Chondrocyte (in vitro differentiated cells): Measurements from ENCODE around the gene MAD2L1. TPM values are rescaled to one million over a fixed set of nuclear protein-coding genes. Genes with fewer than 3 reads are reported as not detected.
A peak's percentile ranks its signal among the peaks of the same experiment; 100 is the strongest.

Experiments used
- DNase-seq: peaks from one replicate; pipeline ENCODE4 v3.0.0; 2021; ENCODE audit warnings: mixed read lengths, low spot score
- H3K27ac Mint-ChIP-seq: one replicate; pipeline ENCODE4 v1.8.0; 2021; ENCODE audit warnings: mild to moderate bottlenecking, moderate library complexity, mixed read lengths; ENCODE audit not compliant: unreplicated experiment
- H3K27me3 Mint-ChIP-seq: 2 replicates; pipeline ENCODE4 v1.8.0; 2021; ENCODE audit warnings: low read depth, mixed read lengths
- H3K36me3 Mint-ChIP-seq: 2 replicates; pipeline ENCODE4 v1.8.0; 2021; ENCODE audit warnings: low read depth, mixed read lengths
- H3K4me1 Mint-ChIP-seq: 2 replicates; pipeline ENCODE4 v1.8.0; 2021; ENCODE audit warnings: low read depth, mild to moderate bottlenecking, mixed read lengths
- H3K4me3 Mint-ChIP-seq: one replicate; pipeline ENCODE4 v1.8.0; 2021; ENCODE audit warnings: mild to moderate bottlenecking, moderate library complexity, mixed read lengths; ENCODE audit not compliant: unreplicated experiment
- H3K9me3 Mint-ChIP-seq: 2 replicates; pipeline ENCODE4 v1.8.0; 2021; ENCODE audit warnings: low read depth, mixed read lengths
- CTCF ChIP-seq: fragments of 200-600 bp; sonication (generic); IDR thresholded peaks from 2 replicates; pipeline ENCODE4 v1.5.0; 2021; ENCODE audit warnings: antibody characterized with exemption, mild to moderate bottlenecking, moderate library complexity
- total RNA-seq: library from RNA; stranded (reverse); gene quantifications from 3 replicates; pipeline ENCODE4 v1.2.1, GENCODE V29; 2021

MAD2L1 gene
- total RNA-seq, 1 donor from 2014 or later: 7.7 TPM

- Mint-ChIP-seq H3K36me3 (peaks cover 2% of the 10 kb centered on the region), H3K9me3 (no peaks in the 10 kb centered on the region), H3K27ac (no peak overlapping the region), H3K4me3 (no peak overlapping the region), H3K27me3 (no peaks in the 10 kb centered on the region), H3K4me1 (peaks cover 19% of the 10 kb centered on the region)
- DNase-seq: no peak
- TF ChIP-seq CTCF: no peak
Measured at GRCh38 chr4:120057416-120057815, 9.2 kb downstream of the MAD2L1 start.

- Mint-ChIP-seq H3K27me3 (no peaks in the 10 kb centered on the region), H3K27ac (no peak overlapping the region), H3K36me3 (peaks cover 2% of the 10 kb centered on the region), H3K9me3 (no peaks in the 10 kb centered on the region), H3K4me3 (no peak overlapping the region), H3K4me1 (peaks cover 21% of the 10 kb centered on the region)
- TF ChIP-seq CTCF: peak; percentile 85
- DNase-seq: no peak
Measured at GRCh38 chr4:120056246-120056645, 10.4 kb downstream of the MAD2L1 start.

- no peak for TF ChIP-seq CTCF
- Mint-ChIP-seq H3K4me3 (no peak overlapping the region), H3K9me3 (no peaks in the 10 kb centered on the region), H3K4me1 (peaks cover 21% of the 10 kb centered on the region), H3K27ac (no peak overlapping the region), H3K36me3 (peaks cover 2% of the 10 kb centered on the region), H3K27me3 (no peaks in the 10 kb centered on the region)
- no peak for DNase-seq
Measured at GRCh38 chr4:120055795-120056194, 10.9 kb downstream of the MAD2L1 start.

- no peak for TF ChIP-seq CTCF
- Mint-ChIP-seq H3K27me3 (no peaks in the 10 kb centered on the region), H3K4me3 (no peak overlapping the region), H3K9me3 (no peaks in the 10 kb centered on the region), H3K36me3 (peaks cover 2% of the 10 kb centered on the region), H3K4me1 (peaks cover 21% of the 10 kb centered on the region), H3K27ac (no peak overlapping the region)
- no peak for DNase-seq
Measured at GRCh38 chr4:120055162-120055561, 11.5 kb downstream of the MAD2L1 start.

- H3K9me3 Mint-ChIP-seq: no peaks in the 10 kb centered on the region
- no peaks in the 10 kb centered on the region for H3K27me3 Mint-ChIP-seq
- no peak overlapping the region for H3K27ac Mint-ChIP-seq
- no peaks in the 10 kb centered on the region for H3K36me3 Mint-ChIP-seq
- TF ChIP-seq CTCF: no peak
- peaks cover 26% of the 10 kb centered on the region for H3K4me1 Mint-ChIP-seq
- DNase-seq: no peak
- no peak overlapping the region for H3K4me3 Mint-ChIP-seq
Measured at GRCh38 chr4:120053911-120054310, 12.7 kb downstream of the MAD2L1 start.
